HG03565 (cell line): ENCODE measurements around the gene NOS1.
A peak's percentile ranks its signal among the peaks of the same experiment; 100 is the strongest.
"Not testable (repeated sequence)": the region's sequence is repeated elsewhere in the genome, so short reads cannot be mapped to it uniquely, and the experiment has no call there.

Experiments used
- ATAC-seq: cut with Tn5 transposase; IDR thresholded peaks from one replicate; pipeline ENCODE4 v1.9.1; 2021; ENCODE audit warnings: mild to moderate bottlenecking, moderate library complexity; ENCODE audit not compliant: unreplicated experiment

The NOS1 gene

GRCh38 chr12:117213295-117213808, 148.1 kb downstream of the NOS1 start:
- ATAC-seq = no peak

GRCh38 chr12:117212563-117213190, 148.7 kb downstream of the NOS1 start:
- no peak for ATAC-seq

- ATAC-seq = no peak
Measured at GRCh38 chr12:117210266-117210918, 151.0 kb downstream of the NOS1 start.

GRCh38 chr12:117209626-117210025, 151.8 kb downstream of the NOS1 start:
- ATAC-seq = no peak

- no peak for ATAC-seq
Measured at GRCh38 chr12:117208811-117209455, 152.5 kb downstream of the NOS1 start.

- no peak for ATAC-seq
Measured at GRCh38 chr12:117208206-117208605, 153.2 kb downstream of the NOS1 start.

- ATAC-seq = no peak
Measured at GRCh38 chr12:117207675-117208074, 153.8 kb downstream of the NOS1 start.

GRCh38 chr12:117202556-117202955, 158.9 kb downstream of the NOS1 start:
- no peak for ATAC-seq

GRCh38 chr12:117202033-117202432, 159.4 kb downstream of the NOS1 start:
- ATAC-seq = no peak

GRCh38 chr12:117199956-117200744, 161.3 kb downstream of the NOS1 start:
- ATAC-seq = not testable (repeated sequence)

- ATAC-seq = not testable (repeated sequence)
Measured at GRCh38 chr12:117196334-117196733, 165.1 kb downstream of the NOS1 start.

- not testable (repeated sequence) for ATAC-seq
Measured at GRCh38 chr12:117195027-117195426, 166.4 kb downstream of the NOS1 start.

- ATAC-seq = no peak
Measured at GRCh38 chr12:117193903-117194302, 167.5 kb downstream of the NOS1 start.

- not testable (repeated sequence) for ATAC-seq
Measured at GRCh38 chr12:117192581-117192980, 168.8 kb downstream of the NOS1 start.

- ATAC-seq = no peak
Measured at GRCh38 chr12:117192057-117192456, 169.4 kb downstream of the NOS1 start.

- ATAC-seq = peak; percentile 79
Measured at GRCh38 chr12:117190210-117190781, 171.1 kb downstream of the NOS1 start, which contains the start of gene FBXO21. Gene FBXO21 (minus strand): TSS chr12:117190470. CDS start chr12:117190456, 14 bp downstream.

GRCh38 chr12:117189725-117190209, 171.7 kb downstream of the NOS1 start:
- ATAC-seq = peak; percentile 23

GRCh38 chr12:117188961-117189724, 172.3 kb downstream of the NOS1 start:
- no peak for ATAC-seq

- ATAC-seq = no peak
Measured at GRCh38 chr12:117188121-117188665, 173.2 kb downstream of the NOS1 start.
